ENCODE data around the gene ZNF669. TPM values are rescaled to one million over a fixed set of nuclear protein-coding genes. Genes with fewer than 3 reads are reported as not detected.

The ZNF669 gene
- total RNA-seq, 1 donor: 7.4 TPM

- no peak overlapping the region for H3K4me3 ChIP-seq (ENCODE audit: low read depth, low read length)
- no peak for DNase-seq (ENCODE audit: low read depth)
- TF ChIP-seq CTCF (IDR thresholded peaks at IDR 0.05; ENCODE audit: insufficient read depth, low read length): no peak
Measured at GRCh38 chr1:247060771-247061170, 43.4 kb downstream of the ZNF669 start.

GRCh38 chr1:247056071-247056470 is 48.1 kb downstream of the ZNF669 start:
- no peak for TF ChIP-seq CTCF (IDR thresholded peaks at IDR 0.05; ENCODE audit: insufficient read depth, low read length)
- no peak for DNase-seq (ENCODE audit: low read depth)
- no peak overlapping the region for H3K4me3 ChIP-seq (ENCODE audit: low read depth, low read length)

GRCh38 chr1:247054992-247055415 is 49.2 kb downstream of the ZNF669 start:
- TF ChIP-seq CTCF (IDR thresholded peaks at IDR 0.05; ENCODE audit: insufficient read depth, low read length): no peak
- peak; percentile 36 for DNase-seq (ENCODE audit: low read depth)
- H3K4me3 ChIP-seq (ENCODE audit: low read depth, low read length): no peak overlapping the region

Other genes starting within 250 kb of the ZNF669 start
- gene AHCTF1, start 172.4 kb downstream of the ZNF669 start, total RNA-seq (ENCODE audit: low replicate concordance): 26.5 and 38.7 TPM in 2 replicates
- 0.82 and 1.4 TPM in 2 replicates for gene ZNF695, start 96.3 kb downstream of the ZNF669 start, total RNA-seq (ENCODE audit: low replicate concordance)
- 2.0 and 3.6 TPM in 2 replicates for gene ZNF670, start 25.5 kb downstream of the ZNF669 start, total RNA-seq (ENCODE audit: low replicate concordance)
- gene ZNF124, start 67.7 kb upstream of the ZNF669 start, total RNA-seq (ENCODE audit: low replicate concordance): 22.7 and 33.4 TPM in 2 replicates
- gene VN1R5, start 151.7 kb upstream of the ZNF669 start, total RNA-seq (ENCODE audit: low replicate concordance): not detected in 2 replicates
- gene ZNF496, start 227.5 kb upstream of the ZNF669 start, total RNA-seq (ENCODE audit: low replicate concordance): 21.3 and 60.7 TPM in 2 replicates